NCI-H2196 treated with DMSO at 0.1 percent for 48 hours (cell line): ENCODE data around the gene LRRC37B.
"Not testable (repeated sequence)": the region's sequence is repeated elsewhere in the genome, so short reads cannot be mapped to it uniquely, and the experiment has no call there.

ENCODE experiments used
- DNase-seq: peaks from one replicate; lab custom pipeline; 2025; ENCODE audit not compliant: unreplicated experiment; lab: John Stamatoyannopoulos, UW

LRRC37B gene

GRCh38 chr17:32086833-32087232 lies 79.7 kb downstream of the LRRC37B start:
- DNase-seq = not testable (repeated sequence)

- DNase-seq = not testable (repeated sequence)
These were observed 84.9 kb downstream of the LRRC37B start for GRCh38 chr17:32092062-32092461.

GRCh38 chr17:32099686-32100085 lies 92.5 kb downstream of the LRRC37B start:
- no peak for DNase-seq

GRCh38 chr17:32100323-32100722 lies 93.1 kb downstream of the LRRC37B start:
- not testable (repeated sequence) for DNase-seq

GRCh38 chr17:32100971-32101631 lies 93.9 kb downstream of the LRRC37B start:
- peak; percentile 49 for DNase-seq

GRCh38 chr17:32102172-32102571 lies 95.0 kb downstream of the LRRC37B start:
- no peak for DNase-seq

- DNase-seq = no peak
These were observed 95.5 kb downstream of the LRRC37B start for GRCh38 chr17:32102646-32103186.
